Body of pancreas (tissue), 4 donors: ENCODE measurements around the gene KLHL36. TPM values are rescaled to one million over a fixed set of nuclear protein-coding genes. Genes with fewer than 3 reads are reported as not detected.

ENCODE experiments used
- ATAC-seq: fragments of 150-250 bp; one replicate; pipeline ENCODE4 v1.9.1; 2016
- DNase-seq, 4 donors: peaks; one replicate each; pipeline ENCODE4 v3.0.0-alpha.2; 2019
- H3K27ac ChIP-seq, 4 donors: fragments of 200-600 bp; sonication (generic); 1 replicate in 3 of 4; 2 replicates in 1 of 4; pipeline versions ENCODE4 v1.5.1 to v1.6.1; 2016 to 2019; ENCODE audit warnings: mild to moderate bottlenecking in 1 of 4, mixed read lengths in 1 of 4, moderate library complexity in 1 of 4
- H3K27me3 ChIP-seq, 2 donors: fragments of 200-600 bp; sonication (generic); one replicate each; pipeline ENCODE4 v1.6.0; 2016; ENCODE audit warnings: mild to moderate bottlenecking in 1 of 2
- H3K36me3 ChIP-seq, 2 donors: fragments of 200-600 bp; sonication (generic); replicated peaks in 1 of 2; 2 replicates each; pipeline ENCODE4 v1.5.1; 2016; ENCODE audit warnings: low read depth in 2 of 2; ENCODE audit not compliant: insufficient read depth in 1 of 2
- H3K4me1 ChIP-seq: fragments of 200-600 bp; sonication (generic); one replicate; pipeline ENCODE4 v1.6.0; 2016
- H3K4me3 ChIP-seq, 2 donors: fragments of 200-600 bp; sonication (generic); 1 replicate in 1 of 2; 2 replicates in 1 of 2; pipeline ENCODE4 v1.5.1; 2016 to 2019
- H3K9me3 ChIP-seq, 3 donors: fragments of 200-600 bp; sonication (generic); 1 replicate in 2 of 3; 2 replicates in 1 of 3; pipeline ENCODE4 v1.5.1; 2016
- POLR2A ChIP-seq, 3 donors: fragments of 450-650 bp; IDR thresholded peaks; one replicate each; pipeline ENCODE4 v1.6.1; 2016; ENCODE audit warnings: antibody characterized with exemption in 3 of 3, mild to moderate bottlenecking in 2 of 3
- WGBS, 2 donors: methylation state at CpG; one replicate each; pipeline ENCODE4 v1.1.5; 2017; 5-methylcytosine and 5-hydroxymethylcytosine counted together
- intact Hi-C: fragments of 100-400 bp; cut with DNase I; formaldehyde crosslinking; loops from one replicate; pipeline ENCODE4 v1.15.1; 2023
- total RNA-seq, 2 donors: library from RNA; depleted of rRNA; stranded (reverse); fragments of >200 nt; gene quantifications; one replicate each; pipeline ENCODE4 v1.1.0, GENCODE V29; 2016
- TF ChIP-seq, protein P1 (sequence below), 7 experiments: fragments of 450-650 bp in 4 of 7; fragments of 200-600 bp in 3 of 7; sonication (generic) in 3 of 7; IDR thresholded peaks; one replicate each; pipeline ENCODE4 v1.5.1; 2016 to 2019; ENCODE audit warnings: antibody characterized with exemption in 7 of 7

KLHL36 gene
- total RNA-seq, 2 donors from 2014 or later: 39.7 to 50.8 TPM

DNA sequence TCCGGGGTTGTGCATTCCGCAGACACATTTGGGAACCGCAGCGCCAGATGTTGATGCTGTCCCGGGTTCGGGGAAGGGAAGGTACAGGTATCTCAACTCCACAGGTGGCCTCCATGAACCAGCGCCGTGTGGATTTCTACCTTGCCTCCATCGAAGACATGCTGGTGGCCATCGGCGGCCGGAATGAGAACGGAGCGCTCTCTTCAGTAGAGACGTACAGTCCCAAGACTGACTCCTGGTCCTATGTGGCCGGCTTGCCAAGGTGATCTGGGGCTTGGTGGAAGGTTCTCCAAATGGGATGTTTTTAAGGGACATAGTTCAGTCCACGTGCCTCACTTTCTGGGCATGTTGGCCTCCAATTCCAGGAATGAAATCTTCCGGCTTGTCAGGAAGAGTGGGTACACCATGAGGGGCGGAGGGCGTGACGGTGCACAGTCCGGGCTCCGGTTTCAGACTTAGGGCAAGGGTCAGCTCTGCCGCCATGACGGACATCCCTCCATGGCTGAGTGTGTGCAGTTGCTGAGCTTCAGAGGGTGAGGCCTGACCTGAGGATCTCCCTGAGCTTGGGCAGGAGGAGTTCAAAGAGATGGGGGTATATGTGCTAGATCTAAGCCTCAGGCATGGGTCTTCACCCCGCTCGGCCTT lies 11.5 kb downstream of the KLHL36 start:
- Histone ChIP-seq H3K4me1 (peaks cover 9% of the 10 kb centered on the region), H3K27me3 (no peaks in the 10 kb centered on the region), H3K36me3 (peaks cover 14 to 45% of the 10 kb centered on the region in 2 donors), H3K9me3 (no peaks in the 10 kb centered on the region), H3K4me3 (no peak overlapping the region), H3K27ac (no peak overlapping the region)
- no peak for DNase-seq
- intact Hi-C loops: no loop called here
- TF ChIP-seq POLR2A (IDR thresholded peaks at IDR 0.05): no peak
- TF ChIP-seq, protein P1, sequence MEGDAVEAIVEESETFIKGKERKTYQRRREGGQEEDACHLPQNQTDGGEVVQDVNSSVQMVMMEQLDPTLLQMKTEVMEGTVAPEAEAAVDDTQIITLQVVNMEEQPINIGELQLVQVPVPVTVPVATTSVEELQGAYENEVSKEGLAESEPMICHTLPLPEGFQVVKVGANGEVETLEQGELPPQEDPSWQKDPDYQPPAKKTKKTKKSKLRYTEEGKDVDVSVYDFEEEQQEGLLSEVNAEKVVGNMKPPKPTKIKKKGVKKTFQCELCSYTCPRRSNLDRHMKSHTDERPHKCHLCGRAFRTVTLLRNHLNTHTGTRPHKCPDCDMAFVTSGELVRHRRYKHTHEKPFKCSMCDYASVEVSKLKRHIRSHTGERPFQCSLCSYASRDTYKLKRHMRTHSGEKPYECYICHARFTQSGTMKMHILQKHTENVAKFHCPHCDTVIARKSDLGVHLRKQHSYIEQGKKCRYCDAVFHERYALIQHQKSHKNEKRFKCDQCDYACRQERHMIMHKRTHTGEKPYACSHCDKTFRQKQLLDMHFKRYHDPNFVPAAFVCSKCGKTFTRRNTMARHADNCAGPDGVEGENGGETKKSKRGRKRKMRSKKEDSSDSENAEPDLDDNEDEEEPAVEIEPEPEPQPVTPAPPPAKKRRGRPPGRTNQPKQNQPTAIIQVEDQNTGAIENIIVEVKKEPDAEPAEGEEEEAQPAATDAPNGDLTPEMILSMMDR (IDR thresholded peaks at IDR 0.05): no peak
- WGBS, 2 donors: 94 to 97% methylated on average over 17 to 27 of the region's 27 CpGs
- ATAC-seq: no peak

DNA sequence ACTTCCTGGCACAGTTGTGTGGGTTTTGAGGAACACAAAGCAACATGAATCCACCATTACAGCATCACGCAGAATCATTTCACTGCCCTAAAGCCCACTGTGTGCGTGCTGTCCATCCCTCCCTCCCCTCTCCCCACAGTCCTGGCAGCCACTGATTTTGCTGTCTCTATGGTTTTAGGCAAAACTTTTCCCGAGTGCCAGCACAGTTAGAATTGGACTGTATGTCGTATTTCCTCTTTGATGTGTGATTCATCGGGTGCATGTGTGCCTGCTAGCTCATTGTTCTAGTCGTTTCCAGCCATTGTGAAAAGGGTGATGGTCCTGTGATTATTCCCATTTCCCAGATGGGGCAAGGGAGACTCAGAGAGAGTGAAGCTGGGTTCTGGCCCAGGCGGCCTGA lies 12.7 kb downstream of the KLHL36 start:
- no peak overlapping the region for H3K4me3 ChIP-seq
- intact Hi-C loops: no loop called here
- DNase-seq: no peak
- no peak overlapping the region for H3K27ac ChIP-seq
- no peaks in the 10 kb centered on the region for H3K27me3 ChIP-seq
- TF ChIP-seq, protein P1 (IDR thresholded peaks at IDR 0.05): no peak
- no peak for TF ChIP-seq POLR2A (IDR thresholded peaks at IDR 0.05)
- peaks cover 9% of the 10 kb centered on the region for H3K4me1 ChIP-seq
- 79 to 80% methylated on average over 7 of the region's 7 CpGs for WGBS, 2 donors
- ATAC-seq: no peak
- H3K36me3 ChIP-seq: peaks cover 14 to 45% of the 10 kb centered on the region in 2 donors
- no peaks in the 10 kb centered on the region for H3K9me3 ChIP-seq

DNA sequence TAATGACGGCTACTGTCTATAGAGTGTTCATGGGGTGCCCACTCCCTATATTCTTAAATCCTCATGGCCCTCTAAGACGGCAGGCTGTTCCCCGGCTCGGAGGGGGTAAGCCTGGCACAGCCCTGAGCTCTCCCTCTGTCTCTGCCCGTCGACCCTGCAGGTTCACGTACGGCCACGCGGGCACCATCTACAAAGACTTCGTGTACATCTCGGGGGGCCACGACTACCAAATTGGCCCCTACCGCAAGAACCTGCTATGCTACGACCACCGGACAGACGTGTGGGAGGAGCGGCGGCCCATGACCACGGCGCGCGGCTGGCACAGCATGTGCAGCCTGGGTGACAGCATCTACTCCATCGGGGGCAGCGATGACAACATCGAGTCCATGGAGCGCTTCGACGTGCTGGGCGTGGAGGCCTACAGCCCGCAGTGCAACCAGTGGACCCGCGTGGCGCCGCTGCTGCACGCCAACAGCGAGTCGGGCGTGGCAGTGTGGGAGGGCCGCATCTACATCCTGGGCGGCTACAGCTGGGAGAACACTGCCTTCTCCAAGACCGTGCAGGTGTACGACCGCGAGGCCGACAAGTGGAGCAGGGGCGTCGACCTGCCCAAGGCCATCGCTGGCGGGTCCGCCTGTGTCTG lies 13.2 kb downstream of the KLHL36 start:
- intact Hi-C loops: no loop called here
- H3K4me1 ChIP-seq: peaks cover 9% of the 10 kb centered on the region
- no peak overlapping the region for H3K27ac ChIP-seq
- TF ChIP-seq, protein P1 (IDR thresholded peaks at IDR 0.05): no peak
- TF ChIP-seq POLR2A (IDR thresholded peaks at IDR 0.05): no peak
- H3K27me3 ChIP-seq: no peaks in the 10 kb centered on the region
- H3K9me3 ChIP-seq: no peaks in the 10 kb centered on the region
- no peak overlapping the region for H3K4me3 ChIP-seq
- 93 to 95% methylated on average over 28 to 49 of the region's 51 CpGs for WGBS, 2 donors
- ATAC-seq (no peak), DNase-seq (no peak)
- H3K36me3 ChIP-seq: peaks cover 14 to 45% of the 10 kb centered on the region in 2 donors

DNA sequence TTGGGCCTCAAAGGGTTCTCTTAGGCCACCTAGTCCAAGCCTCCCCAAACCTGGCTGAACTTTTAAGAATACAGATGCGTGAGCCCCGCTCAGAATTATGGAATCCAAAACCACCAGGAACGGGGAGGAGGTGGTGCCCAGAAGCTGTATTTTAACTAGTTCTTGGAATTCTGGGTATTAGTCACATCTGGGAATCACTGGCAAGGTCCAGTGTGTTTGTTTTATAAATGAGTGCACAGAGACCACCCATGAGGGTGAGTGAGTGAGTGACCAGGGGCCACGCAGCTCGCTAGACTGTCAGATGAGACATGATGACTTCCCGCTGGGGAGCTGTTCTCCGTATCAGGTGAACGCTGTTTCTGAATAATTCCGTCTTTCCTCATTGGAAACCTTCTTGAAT lies 14.2 kb downstream of the KLHL36 start:
- WGBS, 2 donors: 96 to 99% methylated on average over 9 of the region's 9 CpGs
- H3K4me1 ChIP-seq: peaks cover 9% of the 10 kb centered on the region
- no peak for TF ChIP-seq POLR2A (IDR thresholded peaks at IDR 0.05)
- TF ChIP-seq, protein P1 (IDR thresholded peaks at IDR 0.05): no peak
- ATAC-seq (no peak), DNase-seq (no peak)
- H3K4me3 ChIP-seq: no peak overlapping the region
- H3K9me3 ChIP-seq: no peaks in the 10 kb centered on the region
- intact Hi-C loops: no loop called here
- no peak overlapping the region for H3K27ac ChIP-seq
- H3K27me3 ChIP-seq: no peaks in the 10 kb centered on the region
- peaks cover 6 to 37% of the 10 kb centered on the region in 2 donors for H3K36me3 ChIP-seq
